ENCODE results near the gene NUDT19.

DNA sequence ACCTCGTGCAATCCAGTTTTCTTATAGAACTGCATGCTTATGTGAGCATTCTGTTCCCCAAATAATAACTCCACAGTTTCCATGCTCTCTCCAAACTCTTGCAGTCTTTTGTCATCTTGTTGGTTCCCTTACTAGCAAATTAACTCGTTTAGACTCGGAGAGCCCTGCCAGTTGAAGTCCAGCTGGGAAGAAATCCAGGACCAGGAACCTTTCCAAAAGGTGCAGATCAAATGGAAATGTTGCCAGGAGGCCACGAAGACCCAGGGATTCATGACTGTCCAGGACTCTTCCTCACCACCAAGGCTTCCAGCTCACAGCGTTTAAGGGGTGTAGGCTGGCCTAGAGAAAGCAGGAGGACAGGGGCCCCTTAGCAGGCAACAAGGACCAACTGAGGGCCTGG is 25.9 kb downstream of the NUDT19 start:
- TF ChIP-seq, protein P1, sequence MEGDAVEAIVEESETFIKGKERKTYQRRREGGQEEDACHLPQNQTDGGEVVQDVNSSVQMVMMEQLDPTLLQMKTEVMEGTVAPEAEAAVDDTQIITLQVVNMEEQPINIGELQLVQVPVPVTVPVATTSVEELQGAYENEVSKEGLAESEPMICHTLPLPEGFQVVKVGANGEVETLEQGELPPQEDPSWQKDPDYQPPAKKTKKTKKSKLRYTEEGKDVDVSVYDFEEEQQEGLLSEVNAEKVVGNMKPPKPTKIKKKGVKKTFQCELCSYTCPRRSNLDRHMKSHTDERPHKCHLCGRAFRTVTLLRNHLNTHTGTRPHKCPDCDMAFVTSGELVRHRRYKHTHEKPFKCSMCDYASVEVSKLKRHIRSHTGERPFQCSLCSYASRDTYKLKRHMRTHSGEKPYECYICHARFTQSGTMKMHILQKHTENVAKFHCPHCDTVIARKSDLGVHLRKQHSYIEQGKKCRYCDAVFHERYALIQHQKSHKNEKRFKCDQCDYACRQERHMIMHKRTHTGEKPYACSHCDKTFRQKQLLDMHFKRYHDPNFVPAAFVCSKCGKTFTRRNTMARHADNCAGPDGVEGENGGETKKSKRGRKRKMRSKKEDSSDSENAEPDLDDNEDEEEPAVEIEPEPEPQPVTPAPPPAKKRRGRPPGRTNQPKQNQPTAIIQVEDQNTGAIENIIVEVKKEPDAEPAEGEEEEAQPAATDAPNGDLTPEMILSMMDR (IDR thresholded peaks at IDR 0.05; ENCODE audit: low read depth, low read length, missing input control): no peak
- TF ChIP-seq MAX (IDR thresholded peaks at IDR 0.05) (no peak), JUND (IDR thresholded peaks at IDR 0.05) (no peak), RAD21 (IDR thresholded peaks at IDR 0.05) (no peak), SP1 (IDR thresholded peaks at IDR 0.05) (no peak), EGR1 (IDR thresholded peaks at IDR 0.05; ENCODE audit: low read depth in 2 of 2) (no peak), HNF4A (conservative IDR thresholded peaks at IDR 0.05) (no peak), TAF1 (conservative IDR thresholded peaks at IDR 0.05) (no peak), YY1 (IDR thresholded peaks at IDR 0.05) (no peak), GABPA (IDR thresholded peaks at IDR 0.05 in 1 of 2, conservative IDR thresholded peaks at IDR 0.05 in 1 of 2) (no peak), FOXA1 (IDR thresholded peaks at IDR 0.05) (no peak), ATF3 (IDR thresholded peaks at IDR 0.05) (no peak)
- TF ChIP-seq, protein P2, sequence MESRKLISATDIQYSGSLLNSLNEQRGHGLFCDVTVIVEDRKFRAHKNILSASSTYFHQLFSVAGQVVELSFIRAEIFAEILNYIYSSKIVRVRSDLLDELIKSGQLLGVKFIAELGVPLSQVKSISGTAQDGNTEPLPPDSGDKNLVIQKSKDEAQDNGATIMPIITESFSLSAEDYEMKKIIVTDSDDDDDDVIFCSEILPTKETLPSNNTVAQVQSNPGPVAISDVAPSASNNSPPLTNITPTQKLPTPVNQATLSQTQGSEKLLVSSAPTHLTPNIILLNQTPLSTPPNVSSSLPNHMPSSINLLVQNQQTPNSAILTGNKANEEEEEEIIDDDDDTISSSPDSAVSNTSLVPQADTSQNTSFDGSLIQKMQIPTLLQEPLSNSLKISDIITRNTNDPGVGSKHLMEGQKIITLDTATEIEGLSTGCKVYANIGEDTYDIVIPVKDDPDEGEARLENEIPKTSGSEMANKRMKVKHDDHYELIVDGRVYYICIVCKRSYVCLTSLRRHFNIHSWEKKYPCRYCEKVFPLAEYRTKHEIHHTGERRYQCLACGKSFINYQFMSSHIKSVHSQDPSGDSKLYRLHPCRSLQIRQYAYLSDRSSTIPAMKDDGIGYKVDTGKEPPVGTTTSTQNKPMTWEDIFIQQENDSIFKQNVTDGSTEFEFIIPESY (IDR thresholded peaks at IDR 0.05): no peak

Data from liver (tissue), 3 donors.